T47D (cell line): ENCODE data around the gene ITPR1.

Experiments
- DNase-seq, 2 experiments: peaks; one replicate each; pipeline versions ENCODE4 v3.0.0 to v3.0.0-alpha.2; 2011 to 2012; ENCODE audit warnings: low read depth in 1 of 2, low spot score in 1 of 2
- JUND ChIP-seq: IDR thresholded peaks from 2 replicates; pipeline ENCODE4 v1.6.1; 2012; ENCODE audit warnings: low read depth
- in situ Hi-C: cut with HindIII; loops from 2 replicates; pipeline ENCODE4 v1.10.0; 2016; ENCODE audit warnings: low sequenced_read_pairs, low pct_unique_long_range_greater_than_20kb

Gene ITPR1

GRCh38 chr3:4494895-4495264, 1.7 kb downstream of the ITPR1 start:
- no peak for TF ChIP-seq JUND
- in situ Hi-C loops: no loop called here
- no peak for DNase-seq

GRCh38 chr3:4495294-4496086, 2.3 kb downstream of the ITPR1 start:
- DNase-seq: no peak
- TF ChIP-seq JUND: no peak
- in situ Hi-C loops: no loop called here

GRCh38 chr3:4496087-4496452, 2.9 kb downstream of the ITPR1 start:
- in situ Hi-C loops: no loop called here
- no peak for DNase-seq

GRCh38 chr3:4497005-4497692, 4.0 kb downstream of the ITPR1 start:
- DNase-seq: no peak
- no peak for TF ChIP-seq JUND
- in situ Hi-C loops: no loop called here

More at GRCh38 chr3:4496087-4496452, 2.9 kb downstream of the ITPR1 start:
- no peak for TF ChIP-seq JUND

- in situ Hi-C loops: no loop called here
- no peak for DNase-seq
- no peak for TF ChIP-seq JUND
Measured at GRCh38 chr3:4497843-4498324, 4.7 kb downstream of the ITPR1 start.

- no peak for TF ChIP-seq JUND
- DNase-seq: no peak
- in situ Hi-C loops: no loop called here
Measured at GRCh38 chr3:4498446-4498845, 5.3 kb downstream of the ITPR1 start.

- no peak for TF ChIP-seq JUND
- in situ Hi-C loops: no loop called here
- DNase-seq: no peak
Measured at GRCh38 chr3:4501437-4501836, 8.3 kb downstream of the ITPR1 start.

- DNase-seq: no peak
- no peak for TF ChIP-seq JUND
- in situ Hi-C loops: no loop called here
Measured at GRCh38 chr3:4501927-4502326, 8.8 kb downstream of the ITPR1 start.

GRCh38 chr3:4503050-4503449, 9.9 kb downstream of the ITPR1 start:
- no peak for TF ChIP-seq JUND
- DNase-seq: no peak
- in situ Hi-C loops: no loop called here

- in situ Hi-C loops: no loop called here
- peak in 1 of 2 experiments; percentile 48 for DNase-seq
- no peak for TF ChIP-seq JUND
Measured at GRCh38 chr3:4504340-4505261, 11.5 kb downstream of the ITPR1 start.

GRCh38 chr3:4505688-4506558, 12.8 kb downstream of the ITPR1 start:
- no peak for DNase-seq
- no peak for TF ChIP-seq JUND
- in situ Hi-C loops: no loop called here
